Measurements from ENCODE around the gene FRMD4A.

DNA sequence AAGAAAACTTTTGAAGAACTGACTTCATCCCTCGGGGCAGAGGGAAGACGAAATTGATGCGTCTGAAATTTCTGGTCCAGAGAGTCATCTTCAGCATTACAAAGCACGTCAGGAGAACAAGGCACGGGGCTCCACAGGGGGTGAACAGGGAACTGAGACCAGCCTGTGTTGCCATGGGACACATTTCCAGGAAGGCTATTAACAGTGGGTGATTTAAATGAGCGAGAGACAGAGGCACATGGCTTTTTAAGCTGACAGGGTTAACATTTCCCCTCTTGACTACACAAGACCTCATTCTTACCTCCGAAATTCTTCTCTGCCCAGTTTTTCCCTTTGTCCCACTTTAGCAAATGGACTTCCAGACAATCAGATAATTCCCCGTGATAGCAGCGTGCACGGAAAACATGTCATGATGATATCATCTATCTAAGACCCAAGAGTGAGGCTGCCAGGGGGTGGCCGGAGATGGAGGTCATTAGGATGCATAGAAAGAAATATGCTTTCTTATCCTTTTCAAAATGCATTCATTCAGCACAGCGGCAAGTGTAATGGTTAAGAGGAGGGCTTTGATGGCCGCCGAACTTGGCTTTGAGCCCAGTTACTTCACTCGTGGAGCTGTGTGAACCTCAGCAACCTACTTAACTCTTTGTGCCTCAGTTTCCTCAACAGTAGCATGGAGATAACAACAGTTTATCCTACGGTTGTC lies 496.0 kb downstream of the FRMD4A start:
- TF ChIP-seq REST (IDR thresholded peaks at IDR 0.05; ENCODE audit: low read depth) (no peak), EP300 (IDR thresholded peaks at IDR 0.05; ENCODE audit: borderline replicate concordance) (no peak), MAX (IDR thresholded peaks at IDR 0.05) (no peak), TCF12 (IDR thresholded peaks at IDR 0.05; ENCODE audit: low read depth) (no peak), YY1 (IDR thresholded peaks at IDR 0.05; ENCODE audit: low read depth) (no peak), EGR1 (IDR thresholded peaks at IDR 0.05) (no peak), TAF1 (IDR thresholded peaks at IDR 0.05; ENCODE audit: low read depth) (no peak), FOXM1 (IDR thresholded peaks at IDR 0.05; ENCODE audit: borderline replicate concordance, low read depth) (no peak), ZBTB7A (IDR thresholded peaks at IDR 0.05; ENCODE audit: low read depth) (no peak), RAD21 (IDR thresholded peaks at IDR 0.05; ENCODE audit: low read depth) (no peak), CREB1 (IDR thresholded peaks at IDR 0.05; ENCODE audit: low read depth) (no peak)
- TF ChIP-seq, protein P1, sequence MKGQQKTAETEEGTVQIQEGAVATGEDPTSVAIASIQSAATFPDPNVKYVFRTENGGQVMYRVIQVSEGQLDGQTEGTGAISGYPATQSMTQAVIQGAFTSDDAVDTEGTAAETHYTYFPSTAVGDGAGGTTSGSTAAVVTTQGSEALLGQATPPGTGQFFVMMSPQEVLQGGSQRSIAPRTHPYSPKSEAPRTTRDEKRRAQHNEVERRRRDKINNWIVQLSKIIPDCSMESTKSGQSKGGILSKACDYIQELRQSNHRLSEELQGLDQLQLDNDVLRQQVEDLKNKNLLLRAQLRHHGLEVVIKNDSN (IDR thresholded peaks at IDR 0.05): no peak

All from Ishikawa (cell line).